GM18520 (cell line): ENCODE data around the gene HIPK3.
"Not testable (repeated sequence)": the region's sequence is repeated elsewhere in the genome, so short reads cannot be mapped to it uniquely, and the experiment has no call there.

Source experiments
- ATAC-seq: cut with Tn5 transposase; IDR thresholded peaks from one replicate; pipeline ENCODE4 v1.9.1; 2021; ENCODE audit not compliant: unreplicated experiment

HIPK3 gene

GRCh38 chr11:33350287-33350686 lies 93.1 kb downstream of the HIPK3 start:
- no peak for ATAC-seq

DNA sequence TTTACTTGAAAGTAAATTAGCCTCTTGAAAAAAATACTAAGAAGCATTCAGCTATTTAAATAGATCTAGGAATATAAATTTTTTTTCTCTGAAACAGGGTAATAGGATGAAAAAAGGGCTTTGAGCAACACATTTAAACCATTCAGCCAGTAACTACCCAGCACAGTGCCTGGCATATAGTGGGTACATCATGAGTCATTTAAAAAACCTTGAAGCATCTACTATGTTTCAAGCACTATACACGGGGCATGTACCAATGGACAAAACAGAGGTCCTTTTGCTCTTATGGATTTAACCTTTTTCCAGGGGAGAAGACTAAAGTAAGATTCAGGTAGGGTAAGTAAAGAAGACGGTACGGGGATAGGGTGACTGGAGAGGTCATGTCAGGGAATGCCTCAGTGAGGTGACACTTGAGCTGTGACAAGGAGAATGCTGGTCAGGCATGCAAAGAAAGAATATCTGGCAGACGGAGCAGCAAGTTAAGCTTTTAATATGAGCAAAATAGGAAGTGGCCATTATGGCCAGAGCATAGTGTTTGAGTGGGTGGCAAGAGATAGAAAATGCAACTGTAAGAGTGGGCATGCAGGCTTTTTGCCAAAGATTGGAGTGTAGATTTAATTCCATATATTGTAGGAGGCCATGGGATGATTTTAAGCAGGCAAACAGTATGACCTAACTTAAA lies 101.1 kb downstream of the HIPK3 start:
- no peak for ATAC-seq

DNA sequence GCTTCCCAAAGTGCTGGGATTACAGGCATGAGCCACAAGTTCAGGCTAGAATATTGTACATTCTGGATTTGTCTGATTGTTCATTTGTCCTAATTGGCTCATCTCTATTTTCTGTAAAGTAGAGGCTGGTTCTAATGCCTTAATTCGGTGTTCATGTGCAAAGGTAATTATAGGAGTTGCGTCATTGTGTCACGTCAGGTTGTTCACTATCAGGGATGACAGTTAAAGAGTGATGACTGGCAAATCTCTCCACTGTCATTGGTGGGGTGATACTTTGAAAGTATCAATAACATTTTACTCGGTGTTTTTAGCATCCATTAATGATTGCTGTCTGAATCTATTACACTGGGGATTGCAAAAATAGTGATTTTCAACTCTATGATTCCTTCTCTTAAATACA lies 103.5 kb downstream of the HIPK3 start:
- no peak for ATAC-seq

DNA sequence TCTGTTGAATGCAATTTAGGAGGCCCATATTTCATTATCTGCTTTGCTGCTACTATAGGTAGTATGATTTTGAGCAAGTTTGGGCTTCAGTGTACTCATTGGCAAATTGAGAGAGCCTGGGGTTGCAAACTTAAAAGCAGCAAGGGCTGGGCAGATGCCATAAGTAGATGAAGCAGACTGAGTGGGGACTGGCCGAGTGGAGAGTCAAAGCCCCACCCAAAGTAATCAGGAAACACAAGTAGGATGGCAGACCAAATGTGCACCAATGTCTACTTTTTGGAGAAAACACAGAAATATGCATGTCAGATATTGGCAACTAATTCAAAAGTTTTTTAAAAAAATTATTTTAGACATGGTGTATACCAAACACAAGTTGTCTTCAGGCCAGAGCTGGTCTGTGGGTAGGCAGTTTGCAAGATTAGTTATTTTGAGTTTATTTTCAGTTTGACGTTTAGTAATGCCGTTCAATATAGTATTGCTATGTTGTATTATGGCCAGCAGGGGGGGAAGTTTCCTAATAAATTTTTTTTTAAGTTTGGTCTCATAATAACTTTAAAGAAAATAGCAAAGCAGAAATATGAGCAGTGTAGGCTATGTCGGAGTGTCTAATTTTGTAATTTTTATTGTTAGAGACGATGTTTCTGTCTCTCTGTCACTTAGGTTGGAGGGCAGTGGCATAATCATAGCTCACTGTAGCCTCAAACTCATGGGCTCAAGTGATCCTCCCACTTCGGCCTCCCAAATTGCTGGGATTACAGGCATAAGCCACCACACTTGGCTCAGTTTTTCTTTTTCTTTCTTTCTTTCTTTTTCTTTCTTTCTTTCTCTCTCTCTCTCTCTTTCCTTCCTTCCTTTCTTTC lies 105.1 kb downstream of the HIPK3 start:
- no peak for ATAC-seq

DNA sequence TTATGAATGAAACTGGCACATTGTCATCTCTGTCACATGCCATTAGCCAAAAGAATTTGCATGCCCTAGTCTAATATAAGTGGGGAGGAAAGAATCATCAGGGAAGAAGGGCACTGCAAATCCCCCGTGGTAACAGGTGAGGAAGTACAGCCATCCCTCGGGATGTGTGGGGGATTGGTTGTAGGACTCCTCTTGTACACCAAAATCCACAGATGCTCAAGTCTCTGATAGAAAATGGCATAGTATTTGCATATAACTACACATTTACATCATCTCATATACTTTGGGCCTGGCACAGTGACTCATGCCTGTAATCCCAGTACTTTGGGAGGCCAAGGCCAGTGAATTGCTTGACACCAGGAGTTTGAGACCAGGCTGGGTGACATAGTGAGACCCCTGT lies 109.7 kb downstream of the HIPK3 start:
- no peak for ATAC-seq

- ATAC-seq, result not testable (repeated sequence)
These were observed 111.3 kb downstream of the HIPK3 start for GRCh38 chr11:33368475-33368874.

GRCh38 chr11:33368931-33369330 lies 111.8 kb downstream of the HIPK3 start:
- ATAC-seq, result no peak

GRCh38 chr11:33373636-33374035 lies 116.5 kb downstream of the HIPK3 start:
- no peak for ATAC-seq

DNA sequence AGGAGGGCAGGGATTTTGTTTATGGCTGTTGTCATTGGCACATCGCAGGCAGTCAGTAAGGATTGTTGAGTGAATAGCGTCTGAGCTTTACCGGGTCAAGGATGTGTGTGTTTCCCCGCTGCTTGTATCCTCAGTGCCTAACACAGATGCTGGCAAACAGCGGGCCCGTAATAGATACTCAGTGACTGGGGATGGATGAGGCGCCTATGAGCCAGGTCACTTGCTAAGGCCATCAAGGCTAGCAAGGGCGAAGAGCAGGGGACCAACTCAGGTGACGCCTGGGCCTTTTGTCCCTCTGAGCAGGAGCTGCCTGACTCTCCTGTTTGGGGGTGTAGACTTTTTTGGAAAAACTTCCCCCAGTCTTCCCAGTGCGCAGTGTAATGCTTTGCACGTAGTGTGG lies 118.1 kb downstream of the HIPK3 start:
- no peak for ATAC-seq

GRCh38 chr11:33375688-33376311 lies 118.6 kb downstream of the HIPK3 start, which contains the start of gene KIAA1549L:
Gene KIAA1549L (plus strand): TSS chr11:33376108.
- no peak for ATAC-seq

GRCh38 chr11:33376331-33377310 lies 119.4 kb downstream of the HIPK3 start:
- no peak for ATAC-seq

- no peak for ATAC-seq
These were observed 120.5 kb downstream of the HIPK3 start for GRCh38 chr11:33377412-33378370.

GRCh38 chr11:33379947-33380346 lies 122.8 kb downstream of the HIPK3 start:
- ATAC-seq, result no peak

GRCh38 chr11:33383075-33383919 lies 126.1 kb downstream of the HIPK3 start:
- ATAC-seq, result no peak

GRCh38 chr11:33383920-33384209 lies 126.7 kb downstream of the HIPK3 start:
- no peak for ATAC-seq

DNA sequence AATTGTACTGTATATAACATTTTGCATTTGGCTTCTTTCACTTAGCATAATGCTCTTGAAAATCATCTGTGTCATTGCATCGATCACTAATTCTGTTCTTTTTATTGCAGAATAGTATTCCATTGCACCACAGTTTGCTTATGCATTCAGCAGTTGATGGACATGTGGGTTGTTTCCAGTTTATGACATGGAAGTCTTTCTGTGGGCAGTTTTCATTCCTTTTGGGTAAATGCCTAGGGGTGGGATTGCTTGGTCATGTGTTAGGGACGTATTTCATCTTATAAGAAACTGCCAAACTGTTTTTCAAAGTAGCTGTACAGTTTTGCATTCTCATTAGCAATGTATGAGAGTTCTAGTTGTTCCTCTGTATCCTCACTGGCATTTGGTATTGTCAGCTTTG lies 127.0 kb downstream of the HIPK3 start:
- no peak for ATAC-seq

DNA sequence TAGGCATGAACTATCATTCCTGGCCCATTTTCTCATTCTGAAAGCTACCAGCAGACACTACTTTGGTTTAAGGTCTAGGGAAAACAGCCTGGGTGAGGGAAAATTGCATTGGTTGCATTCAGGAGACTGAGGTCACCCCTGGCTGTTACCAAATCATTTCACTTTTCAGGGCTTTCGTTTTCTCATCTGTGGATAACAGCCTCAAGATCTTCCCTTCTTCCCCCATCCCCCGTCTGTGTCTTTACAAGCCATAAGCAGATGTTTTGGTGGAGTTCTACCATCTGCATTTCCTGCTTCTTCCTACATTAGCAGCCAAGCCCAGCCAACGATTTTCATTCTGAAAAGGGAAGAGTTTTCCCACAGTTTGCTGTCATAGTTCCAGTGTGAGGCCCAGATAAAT lies 130.4 kb downstream of the HIPK3 start:
- no peak for ATAC-seq

GRCh38 chr11:33387996-33388395 lies 130.8 kb downstream of the HIPK3 start:
- no peak for ATAC-seq
